Measurements from ENCODE around the gene RHOD.

Gene RHOD

GRCh38 chr11:67066333-67066709, 9.7 kb downstream of the RHOD start:
- in situ Hi-C loops (cut with MboI; ENCODE audit: low pct_unique_long_range_greater_than_20kb, low sequenced_read_pairs, unreplicated experiment), result no loop called here
- TF ChIP-seq CTCF (IDR thresholded peaks at IDR 0.05; ENCODE audit: extremely low read depth, insufficient read depth, missing control alignments), result no peak
- DNase-seq (ENCODE audit: low spot score), result no peak

GRCh38 chr11:67071420-67072284, 15.0 kb downstream of the RHOD start:
- in situ Hi-C loops (cut with MboI; ENCODE audit: low pct_unique_long_range_greater_than_20kb, low sequenced_read_pairs, unreplicated experiment), result no loop called here
- DNase-seq (ENCODE audit: low spot score), result peak; percentile 94

GRCh38 chr11:67072295-67072694, 15.6 kb downstream of the RHOD start:
- in situ Hi-C loops (cut with MboI; ENCODE audit: low pct_unique_long_range_greater_than_20kb, low sequenced_read_pairs, unreplicated experiment), result no loop called here
- no peak for DNase-seq (ENCODE audit: low spot score)
- no peak for TF ChIP-seq CTCF (IDR thresholded peaks at IDR 0.05; ENCODE audit: extremely low read depth, insufficient read depth, missing control alignments)

More at GRCh38 chr11:67071420-67072284, 15.0 kb downstream of the RHOD start:
- TF ChIP-seq CTCF (IDR thresholded peaks at IDR 0.05; ENCODE audit: extremely low read depth, insufficient read depth, missing control alignments), result peak; percentile 91

GRCh38 chr11:67073908-67074307, 17.3 kb downstream of the RHOD start:
- no peak for DNase-seq (ENCODE audit: low spot score)
- in situ Hi-C loops (cut with MboI; ENCODE audit: low pct_unique_long_range_greater_than_20kb, low sequenced_read_pairs, unreplicated experiment), result no loop called here
- TF ChIP-seq CTCF (IDR thresholded peaks at IDR 0.05; ENCODE audit: extremely low read depth, insufficient read depth, missing control alignments), result no peak

GRCh38 chr11:67076202-67076601, 19.6 kb downstream of the RHOD start:
- TF ChIP-seq CTCF (IDR thresholded peaks at IDR 0.05; ENCODE audit: extremely low read depth, insufficient read depth, missing control alignments), result no peak
- in situ Hi-C loops (cut with MboI; ENCODE audit: low pct_unique_long_range_greater_than_20kb, low sequenced_read_pairs, unreplicated experiment), result no loop called here
- no peak for DNase-seq (ENCODE audit: low spot score)

- DNase-seq (ENCODE audit: low spot score), result peak; percentile 58
- in situ Hi-C loops (cut with MboI; ENCODE audit: low pct_unique_long_range_greater_than_20kb, low sequenced_read_pairs, unreplicated experiment), result no loop called here
- TF ChIP-seq CTCF (IDR thresholded peaks at IDR 0.05; ENCODE audit: extremely low read depth, insufficient read depth, missing control alignments), result no peak
Observed at GRCh38 chr11:67079065-67079705, 22.5 kb downstream of the RHOD start.
